Right renal pelvis (tissue), 4 donors: Measurements from ENCODE around the gene PDAP1. TPM values are rescaled to one million over a fixed set of nuclear protein-coding genes. Genes with fewer than 3 reads are reported as not detected.
"Not testable (repeated sequence)": the region's sequence is repeated elsewhere in the genome, so short reads cannot be mapped to it uniquely, and the experiment has no call there.

Experiments used
- DNase-seq, 4 donors: peaks; one replicate each; pipeline ENCODE4 v3.0.0-alpha.2; 2013; ENCODE audit warnings: low read depth in 4 of 4, low spot score in 3 of 4, missing footprints in 1 of 4
- polyA plus RNA-seq, 4 donors: library from polyadenylated mRNA; unstranded; fragments of 120-200 nt; gene quantifications; one replicate each; pipeline ENCODE4 v1.2.1, GENCODE V29; 2013; ENCODE audit not compliant: insufficient read length in 4 of 4

The PDAP1 gene
- polyA plus RNA-seq, 4 donors = 132 to 154 (median 134) TPM

DNA sequence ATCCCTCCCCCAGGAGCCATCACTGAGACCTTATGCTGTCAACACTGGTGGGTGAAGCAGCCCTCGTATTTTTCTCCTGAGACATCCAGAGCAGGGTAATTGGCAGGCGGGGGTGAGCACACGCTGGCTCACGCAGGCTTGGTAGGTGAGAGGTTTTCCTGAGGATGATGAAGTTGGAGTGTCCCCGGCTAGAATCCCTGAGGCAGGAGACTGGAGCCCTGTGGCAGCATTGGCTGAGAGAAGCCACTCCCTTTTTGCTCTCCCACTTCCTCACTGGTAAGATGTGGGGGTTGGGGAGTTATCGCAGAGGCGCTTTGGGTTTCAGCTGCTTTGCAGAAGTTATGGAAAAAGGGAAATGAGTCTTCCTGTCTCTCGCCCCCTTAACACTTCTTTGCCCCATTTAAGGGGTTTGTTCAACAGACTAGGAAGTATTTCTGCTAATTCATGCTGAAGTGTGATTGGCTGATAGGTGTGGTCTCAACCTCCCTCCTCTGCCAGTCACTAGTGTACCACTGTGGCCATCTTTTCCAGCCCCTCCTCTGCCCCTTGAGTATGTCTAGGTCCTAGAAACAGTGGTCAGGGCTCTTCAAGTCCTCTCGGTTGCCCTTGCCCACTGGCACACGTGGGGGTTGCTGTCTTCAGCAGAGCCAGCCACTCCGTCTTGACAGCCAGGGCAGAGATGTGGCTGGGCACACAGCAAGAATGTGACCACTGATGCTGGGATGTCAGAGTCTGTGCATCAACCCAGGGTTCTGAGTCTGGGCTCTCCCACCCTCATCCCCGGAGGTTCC is 28.2 kb downstream of the PDAP1 start:
- DNase-seq = no peak

DNA sequence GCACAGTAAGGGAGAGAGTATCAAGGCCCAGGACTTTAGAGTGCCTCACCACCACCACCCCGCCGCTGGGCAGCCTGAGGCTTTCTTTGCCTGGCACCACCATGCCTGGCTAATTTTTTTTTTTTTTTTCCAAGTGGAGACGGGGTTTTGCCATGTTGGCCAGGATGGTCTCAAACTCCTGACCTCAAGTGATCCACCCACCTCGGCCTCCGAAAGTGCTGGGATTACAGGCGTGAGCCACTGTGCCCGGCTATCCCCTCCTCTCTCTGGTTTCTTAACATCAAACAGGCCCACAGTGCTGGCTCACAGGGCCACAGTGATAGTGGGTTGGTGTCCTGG is 28.7 kb downstream of the PDAP1 start:
- DNase-seq = not testable (repeated sequence)

DNA sequence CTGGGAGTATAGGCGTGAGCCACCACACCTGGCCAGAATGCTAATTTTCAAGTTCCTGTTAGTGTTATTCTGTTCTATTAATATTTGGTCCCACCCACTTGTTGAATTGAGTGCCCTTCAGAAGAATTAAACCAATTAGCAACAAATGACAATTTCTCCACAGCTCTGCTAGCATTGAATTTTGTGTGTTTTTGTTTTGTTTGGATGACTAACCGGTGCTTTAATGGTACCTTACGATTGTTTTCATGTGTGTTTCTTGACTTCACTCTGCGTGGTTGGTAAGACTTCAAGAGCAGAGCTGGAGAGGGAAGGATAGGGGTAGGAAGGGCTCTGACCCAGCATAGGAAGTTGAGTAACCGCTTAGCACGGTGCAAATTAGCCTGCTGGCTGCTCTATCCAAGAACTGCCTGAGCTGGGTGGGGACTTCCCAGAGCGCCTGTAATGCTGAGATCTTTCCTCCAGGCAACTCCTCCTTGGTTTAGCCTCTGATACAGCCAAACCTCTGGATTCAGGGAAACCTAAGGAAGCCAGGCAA is 29.3 kb downstream of the PDAP1 start:
- no peak for DNase-seq

DNA sequence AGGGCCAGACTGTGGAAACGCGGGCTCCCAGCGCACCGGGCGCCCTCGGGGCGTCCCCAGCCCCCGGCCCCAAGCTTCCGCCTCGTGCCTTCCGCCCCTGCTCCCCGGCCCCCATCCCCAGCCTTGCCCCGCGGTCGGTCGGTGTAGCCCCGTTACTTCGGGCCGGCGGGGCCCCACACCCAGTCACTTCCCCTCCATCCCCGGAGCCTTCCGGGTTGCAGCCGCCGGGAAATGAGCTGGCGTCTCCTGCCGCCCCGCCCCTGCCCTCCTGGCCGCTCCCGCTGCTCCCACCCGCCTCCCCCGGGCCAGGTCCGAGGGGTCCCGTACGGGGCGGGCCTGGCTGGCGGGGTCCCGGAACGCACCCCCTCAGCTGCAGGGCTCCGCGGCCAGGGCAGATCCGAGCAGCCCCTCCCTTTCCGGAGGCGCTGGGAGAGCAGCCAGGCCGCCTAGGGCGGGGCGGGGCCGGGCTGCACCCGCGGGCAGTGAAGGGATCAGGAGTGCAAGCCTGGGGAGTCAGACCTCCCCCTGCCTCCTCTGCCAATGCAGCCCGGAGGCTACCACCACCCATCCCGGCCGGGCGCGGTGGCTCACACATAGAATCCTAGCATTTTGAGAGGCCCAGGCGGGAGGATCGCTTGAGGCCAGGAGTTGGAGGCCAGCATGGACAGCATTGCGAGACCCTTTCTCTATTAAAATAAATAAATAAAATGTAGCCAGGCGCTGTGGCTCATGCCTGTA is 33.2 kb downstream of the PDAP1 start:
- DNase-seq = no peak

DNA sequence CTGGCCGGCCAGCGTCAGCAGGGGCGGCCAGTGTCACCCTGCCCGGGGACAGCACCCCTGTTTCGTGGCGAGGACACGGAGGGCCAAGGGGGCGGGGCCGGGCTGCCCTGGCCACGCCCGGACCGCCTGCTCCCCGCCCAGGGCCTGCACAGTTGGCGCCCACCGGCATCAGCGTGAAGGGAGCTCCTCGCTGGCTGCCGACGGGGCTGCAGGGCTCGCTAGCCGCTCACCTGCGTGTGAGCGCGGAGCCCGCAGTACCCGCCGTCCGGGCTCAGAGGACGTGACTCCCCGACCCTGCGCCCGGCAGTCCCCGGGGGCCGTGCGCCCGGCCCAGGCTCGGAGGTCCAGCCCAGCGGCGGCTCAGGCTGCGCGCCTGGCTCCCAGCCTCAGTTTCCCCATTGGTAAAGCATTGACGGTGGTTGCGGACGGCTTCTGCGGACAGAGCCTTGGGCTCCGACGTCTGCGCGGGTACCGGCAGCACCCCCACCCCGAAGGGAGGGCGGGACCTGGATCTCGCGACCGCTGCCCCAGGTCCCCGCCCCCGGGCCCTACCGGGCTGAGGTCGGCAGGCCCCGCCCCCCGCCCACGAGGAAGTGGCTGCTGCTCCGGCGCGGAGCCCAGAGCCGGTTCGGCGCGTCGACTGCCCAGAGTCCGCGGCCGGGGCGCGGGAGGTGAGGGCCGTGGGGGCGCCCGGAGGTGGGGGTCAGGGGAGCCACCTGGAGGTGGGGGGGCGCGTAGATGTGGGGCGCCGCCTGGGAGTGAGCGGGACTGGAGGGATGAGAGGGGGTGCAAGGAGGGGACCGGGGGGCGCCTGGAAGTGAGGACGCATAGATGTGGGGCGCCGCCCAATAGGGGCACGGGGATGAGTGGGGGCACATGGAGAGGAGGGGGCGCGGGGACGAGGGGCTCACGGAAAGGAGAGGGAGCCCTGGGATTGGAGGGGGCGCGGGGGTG is 34.0 kb downstream of the PDAP1 start, which contains the start of gene ARPC1B:
TSS of gene ARPC1B (plus strand) at position 620 of the 954 bp plus-strand sequence. CDS start 10,985 bp downstream, outside the sequence.
- DNase-seq = no peak

DNA sequence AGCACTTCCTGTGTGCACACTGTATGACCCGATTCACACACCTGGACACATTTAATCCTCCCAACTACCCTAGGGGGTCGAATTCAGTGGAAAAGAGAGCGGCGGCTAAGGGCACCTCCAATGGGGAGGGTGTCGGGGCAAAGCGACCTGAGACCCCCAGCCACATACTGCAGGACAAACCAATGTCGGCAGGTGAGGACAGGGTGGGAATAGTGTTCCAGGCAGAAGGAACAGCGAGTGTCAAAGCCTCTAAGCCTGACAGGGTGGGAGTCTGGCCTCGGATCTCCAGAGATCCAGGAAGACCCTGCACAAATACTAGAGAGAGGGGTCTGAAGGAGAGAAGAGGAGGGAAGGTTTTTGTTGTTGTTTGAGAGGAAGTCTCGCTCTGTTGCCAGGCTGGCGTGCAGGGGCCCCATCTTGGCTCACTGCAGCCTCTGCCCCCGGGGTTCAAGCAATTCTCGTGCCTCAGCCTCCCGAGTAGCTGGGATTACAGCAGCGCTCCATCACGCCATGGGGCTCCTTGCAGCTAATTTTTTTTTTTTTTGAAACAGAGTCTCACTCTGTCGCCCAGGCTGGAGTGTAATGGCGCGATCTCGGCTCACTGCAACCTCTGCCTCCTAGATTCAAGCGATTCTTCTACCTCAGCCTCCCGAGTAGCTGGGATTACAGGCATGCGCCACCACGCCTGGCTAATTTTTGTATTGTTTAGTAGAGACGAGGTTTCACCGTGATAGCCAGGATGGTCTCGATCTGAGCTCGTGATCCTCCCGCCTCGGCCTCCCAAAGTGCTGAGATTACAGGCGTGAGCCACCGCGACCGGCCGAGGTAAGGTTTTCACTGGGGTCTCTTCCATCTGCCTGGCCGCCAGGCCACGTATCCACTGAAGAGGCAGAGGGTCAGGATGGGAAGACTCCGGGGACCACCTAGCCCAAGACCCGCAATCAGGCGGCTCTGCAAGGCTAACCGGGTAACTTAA is 35.0 kb downstream of the PDAP1 start:
- no peak for DNase-seq

DNA sequence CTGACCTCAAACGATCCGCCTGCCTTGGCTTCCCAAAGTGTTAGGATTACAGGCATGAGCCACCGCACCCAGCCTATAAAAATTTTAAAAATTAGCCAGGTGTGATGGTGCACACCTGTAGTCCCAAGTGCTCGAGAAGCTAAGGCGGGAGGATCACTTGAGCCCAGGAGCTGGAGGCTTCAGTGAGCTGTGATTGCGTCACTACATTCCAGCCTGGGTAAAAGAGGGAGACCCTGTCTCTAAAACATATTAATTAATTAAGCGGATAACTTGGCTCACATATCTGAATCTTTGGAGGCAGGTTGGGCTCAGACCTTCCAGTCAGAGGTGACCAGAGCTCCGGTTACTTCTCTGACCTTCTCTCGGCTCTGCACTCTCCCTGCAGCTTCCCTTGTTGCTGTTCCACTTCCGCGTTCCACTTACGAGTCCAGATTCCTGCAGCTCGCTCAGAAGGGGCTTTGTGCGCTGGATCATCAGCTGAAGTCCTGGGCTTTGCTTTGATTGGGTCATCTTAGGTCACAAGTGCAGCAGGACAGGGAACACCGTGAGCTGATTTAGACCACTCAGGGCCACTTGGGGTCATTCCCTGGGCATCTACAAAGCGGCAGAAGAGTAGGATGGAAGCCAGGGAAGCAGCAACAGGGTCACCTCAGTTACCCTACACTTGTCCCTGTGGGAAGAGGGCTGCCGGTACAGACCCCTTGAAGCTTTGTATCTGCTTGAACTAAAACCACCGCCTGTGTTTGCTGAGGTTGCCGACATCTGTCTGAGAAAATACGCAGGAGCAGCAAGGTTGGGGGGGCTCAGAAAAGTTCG is 35.9 kb downstream of the PDAP1 start:
- peak in 1 of 4 donors; percentile 65 for DNase-seq

DNA sequence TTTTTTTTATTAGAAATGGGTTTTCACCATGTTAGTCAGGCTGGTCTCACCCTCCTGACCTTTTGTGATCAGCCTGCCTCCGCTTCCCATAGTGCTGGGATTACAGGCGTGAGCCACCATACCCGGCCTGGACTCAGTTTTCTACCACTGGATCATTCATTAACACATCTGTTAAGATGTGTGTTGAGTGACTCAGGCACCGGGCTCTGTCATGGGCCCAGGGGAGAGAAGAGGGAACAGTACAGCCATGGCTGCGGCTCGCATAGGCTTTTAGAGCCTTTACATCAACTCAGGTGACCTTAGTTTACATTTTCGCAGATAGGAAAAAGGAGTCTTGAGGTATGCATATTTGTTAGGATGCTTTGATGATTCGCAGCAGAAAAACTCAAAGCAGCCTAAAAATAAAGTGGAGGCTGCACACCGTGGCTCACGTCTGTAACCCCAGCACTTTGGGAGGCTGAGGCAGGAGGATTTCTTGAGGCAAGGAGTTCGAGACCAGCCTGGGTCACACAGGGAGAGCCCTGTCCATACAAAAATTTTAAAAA is 36.9 kb downstream of the PDAP1 start:
- no peak for DNase-seq

DNA sequence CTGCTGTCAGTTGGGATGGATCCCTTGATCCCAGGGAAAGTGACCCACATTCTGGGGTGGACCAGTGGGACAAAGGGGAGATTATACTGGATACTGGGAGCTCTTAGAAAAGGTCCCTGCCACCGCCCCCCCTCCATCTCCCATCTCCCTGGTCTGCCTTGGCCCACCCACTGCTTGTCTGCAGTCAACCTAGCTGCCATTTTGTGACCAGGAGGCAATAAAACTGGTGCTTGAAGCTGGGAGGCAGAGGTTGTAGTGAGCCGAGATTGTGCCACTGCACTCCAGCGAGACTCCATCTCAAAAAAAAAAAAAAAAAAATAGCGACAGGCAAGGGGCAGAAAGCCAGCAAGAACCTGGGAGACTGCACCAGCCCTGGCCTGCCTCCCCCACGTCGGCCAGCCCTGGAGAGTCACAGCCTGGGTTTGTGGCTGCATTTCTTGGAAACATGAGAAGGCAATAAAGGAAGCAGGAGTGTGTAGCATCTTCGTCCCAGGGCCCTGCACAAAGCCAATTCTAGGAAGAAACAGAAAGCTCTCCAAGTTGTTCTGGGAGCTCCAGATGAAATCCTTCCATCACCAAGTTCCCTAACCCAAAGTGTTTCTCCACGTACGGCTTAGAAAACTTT is 38.5 kb downstream of the PDAP1 start:
- no peak for DNase-seq

DNA sequence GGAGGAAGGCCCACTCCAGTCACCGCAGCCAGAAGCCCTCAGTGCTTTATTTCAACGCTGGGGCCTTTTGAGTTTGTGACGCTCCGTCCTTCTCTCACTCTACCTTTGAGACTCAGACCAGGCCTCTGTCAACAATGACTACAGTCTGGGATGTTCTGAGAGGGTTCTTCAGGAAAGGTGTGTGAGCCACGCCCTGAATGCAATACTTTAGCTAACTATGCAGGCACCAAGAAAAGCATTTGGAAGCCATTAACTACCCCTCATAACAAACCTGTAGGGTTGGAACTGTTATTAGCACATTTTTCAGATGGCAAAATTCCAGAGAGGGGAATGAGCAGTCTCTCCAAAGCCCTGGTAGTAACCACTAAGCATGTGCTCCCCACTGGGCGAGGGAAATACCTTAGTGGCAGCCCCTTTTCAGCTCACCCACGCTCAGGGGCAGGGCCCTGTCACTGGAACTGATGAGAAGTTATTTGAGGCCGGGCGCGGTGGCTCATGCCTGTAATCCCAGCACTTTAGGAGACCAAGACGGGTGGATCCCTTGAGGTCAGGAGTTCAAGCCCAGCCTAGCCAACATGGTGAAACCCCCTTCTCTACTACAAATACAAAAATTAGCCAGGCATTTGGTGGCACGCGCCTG is 39.5 kb downstream of the PDAP1 start:
- DNase-seq = no peak

DNA sequence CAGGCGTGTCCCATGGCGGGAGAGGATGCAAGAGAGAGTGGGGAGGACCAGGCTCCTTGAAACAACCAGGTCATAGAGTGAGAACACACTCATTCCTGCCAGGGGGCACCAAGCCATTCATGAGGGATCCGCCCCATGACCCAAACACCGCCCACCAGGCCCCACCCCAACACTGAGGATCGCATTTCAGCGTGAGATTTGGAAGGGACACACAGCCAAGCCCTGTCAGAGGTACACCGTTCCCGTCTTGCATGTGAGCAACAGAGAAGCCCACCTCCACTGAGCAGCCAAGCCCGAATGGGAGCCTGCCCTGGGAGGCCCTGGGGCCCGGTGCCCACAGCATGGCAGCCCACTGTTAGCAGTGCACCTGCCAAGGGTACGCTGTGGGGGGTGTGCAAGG is 41.8 kb downstream of the PDAP1 start:
- DNase-seq = no peak

DNA sequence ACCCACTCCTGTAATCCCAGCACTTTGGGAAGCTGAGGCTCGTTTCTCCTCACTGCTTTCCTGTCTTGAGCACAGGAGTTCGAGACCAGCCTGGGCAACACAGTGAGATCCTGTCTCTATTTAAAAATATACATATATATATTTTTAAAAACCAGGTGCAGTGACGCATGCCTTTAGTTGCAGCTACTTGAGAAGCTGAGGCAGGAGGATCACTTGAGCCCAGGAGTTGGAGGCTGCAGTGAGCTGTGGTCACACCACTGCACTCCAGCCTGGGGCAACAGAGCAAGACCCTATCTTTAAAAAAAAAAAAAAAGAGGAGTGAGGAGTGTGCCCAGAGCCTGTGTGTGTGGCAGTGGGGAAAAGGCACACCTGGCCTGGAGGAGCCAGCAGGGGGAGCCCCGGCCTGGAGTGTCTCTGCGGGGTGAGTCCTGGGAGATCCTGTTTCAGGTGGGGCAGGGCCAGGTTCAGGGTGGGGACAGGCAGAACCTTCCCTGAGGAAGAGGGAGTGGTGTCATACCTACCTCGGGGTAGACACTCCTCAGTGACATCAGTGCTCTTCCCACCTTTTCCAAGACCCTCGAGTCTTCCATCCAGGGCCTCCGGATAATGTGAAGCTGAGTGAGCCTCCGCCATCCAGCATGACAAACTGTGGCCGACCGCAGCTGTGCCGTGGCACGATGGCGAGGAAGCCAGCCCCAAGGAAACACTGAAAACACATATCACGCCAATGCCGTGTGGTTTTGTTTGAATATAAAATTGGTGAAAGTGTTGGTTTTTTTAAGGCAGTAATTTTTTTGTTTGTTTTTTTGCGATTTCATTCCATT is 42.9 kb downstream of the PDAP1 start:
- no peak for DNase-seq

DNA sequence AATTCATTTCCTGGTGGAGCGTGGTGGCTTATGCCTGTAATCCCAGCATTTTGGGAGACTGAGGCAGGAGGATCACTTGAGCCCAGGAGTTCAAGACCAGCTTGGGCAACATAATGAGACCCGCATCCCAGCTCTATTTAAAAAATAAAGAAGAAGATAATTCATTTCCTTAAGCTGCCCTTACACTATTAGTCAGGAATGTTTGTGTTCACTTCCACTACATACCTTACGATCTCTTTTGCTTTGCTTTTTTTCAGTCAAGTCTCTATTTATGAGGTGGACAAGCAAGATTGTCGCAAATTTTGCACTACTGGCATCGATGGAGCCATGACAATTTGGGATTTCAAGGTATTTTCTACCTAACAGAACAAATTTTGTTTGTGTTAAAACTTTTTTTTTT is 45.1 kb downstream of the PDAP1 start:
- no peak for DNase-seq

DNA sequence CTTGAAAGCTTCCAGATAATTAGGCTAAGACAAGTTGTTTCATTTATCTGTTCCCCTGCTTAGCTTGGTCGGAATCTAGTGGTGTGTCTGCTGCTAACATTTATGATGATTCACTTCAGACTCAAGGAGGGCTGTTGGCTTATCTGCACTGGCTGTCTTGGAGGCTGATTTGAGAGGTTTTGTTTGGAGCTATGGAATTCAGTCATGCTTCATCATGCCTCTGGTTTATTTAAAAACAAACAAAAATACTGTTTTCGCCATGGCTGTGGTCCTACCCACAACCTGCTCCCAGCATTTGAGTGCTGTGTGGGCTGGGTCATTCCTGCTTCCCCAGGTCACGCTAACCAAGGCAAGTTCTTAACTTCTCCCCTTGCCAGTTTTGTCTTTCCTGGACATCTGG is 45.6 kb downstream of the PDAP1 start:
- no peak for DNase-seq

DNA sequence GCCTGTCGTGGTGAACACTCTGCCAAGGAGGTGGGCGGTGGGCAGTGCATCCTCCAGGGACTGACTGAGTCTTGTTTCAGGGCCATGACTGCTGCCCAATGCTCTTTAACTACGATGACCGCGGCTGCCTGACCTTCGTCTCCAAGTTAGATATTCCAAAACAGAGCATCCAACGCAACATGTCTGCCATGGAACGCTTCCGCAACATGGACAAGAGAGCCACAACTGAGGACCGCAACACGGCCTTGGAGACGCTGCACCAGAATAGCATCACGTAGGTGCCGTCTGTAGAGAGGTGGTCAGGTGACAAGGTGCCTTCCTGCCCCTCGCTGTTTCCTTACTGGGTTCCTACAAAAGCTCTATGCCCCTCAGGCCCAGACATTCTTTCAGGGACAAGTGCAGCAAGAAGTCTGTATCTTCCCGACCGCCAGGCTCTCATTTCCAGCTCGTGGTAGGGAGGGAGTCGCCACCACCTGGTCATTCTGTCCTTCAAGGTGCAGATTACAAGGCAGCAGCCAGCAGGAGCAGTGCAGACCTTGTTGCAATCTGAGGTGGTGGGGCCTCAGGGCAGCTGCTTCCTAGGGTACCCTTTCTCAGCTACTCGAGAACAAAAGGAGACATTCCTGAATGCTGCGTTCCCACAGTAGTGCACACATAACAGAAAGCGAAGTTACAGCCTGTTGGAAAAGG is 48.8 kb downstream of the PDAP1 start:
- no peak for DNase-seq

DNA sequence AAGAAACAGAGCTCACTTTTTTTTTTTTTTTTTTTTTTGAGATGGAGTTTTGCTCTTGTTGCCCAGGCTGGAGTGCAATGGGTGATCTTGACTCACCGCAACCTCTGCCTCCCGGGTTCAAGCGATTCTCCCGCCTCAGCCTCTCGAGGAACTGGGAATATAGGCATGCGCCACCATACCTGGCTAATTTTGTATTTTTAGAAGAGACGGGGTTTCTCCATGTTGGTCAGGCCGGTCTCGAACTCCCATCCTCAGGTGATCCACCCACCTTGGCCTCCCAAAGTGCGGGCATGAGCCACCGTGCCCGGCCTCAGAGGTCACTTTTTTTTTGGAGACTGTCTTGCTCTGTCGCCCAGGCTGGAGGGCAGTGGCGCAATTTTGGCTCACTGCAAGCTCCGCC is 49.9 kb downstream of the PDAP1 start:
- DNase-seq = not testable (repeated sequence)
